ENCODE measurements around the gene EML4.

EML4 gene

DNA sequence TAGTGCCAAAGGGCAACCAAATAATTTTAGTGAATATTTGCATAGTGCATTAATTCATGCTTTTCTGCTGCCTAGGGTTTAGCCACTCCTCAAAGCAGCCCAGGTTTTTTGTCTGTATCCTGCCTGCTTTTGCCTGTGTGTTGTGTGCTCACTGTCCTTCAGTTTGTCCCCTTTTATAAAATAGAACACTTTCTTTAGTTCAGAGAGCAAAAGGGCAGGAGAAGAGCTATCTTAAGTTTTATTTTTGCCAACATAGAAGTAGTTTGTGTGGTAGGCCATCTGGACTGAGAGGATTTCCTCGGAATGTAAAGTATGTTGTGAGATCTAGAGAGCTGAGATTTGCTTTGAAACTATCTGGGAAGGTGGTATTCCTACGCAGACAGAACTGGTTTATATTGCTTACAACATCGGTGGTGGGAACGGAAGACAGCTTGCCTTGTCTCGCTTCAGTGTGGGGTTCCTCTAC is 64.9 kb downstream of the EML4 start:
- peak overlapping the region; percentile 8 for H3K27ac Mint-ChIP-seq
- peaks cover 22% of the 10 kb centered on the region for H3K36me3 Mint-ChIP-seq
- peaks cover 83% of the 10 kb centered on the region for H3K4me1 Mint-ChIP-seq
- ATAC-seq: no peak
- H3K27me3 Mint-ChIP-seq: no peaks in the 10 kb centered on the region
- H3K4me3 Mint-ChIP-seq: no peak overlapping the region
- H3K9me3 Mint-ChIP-seq: no peaks in the 10 kb centered on the region

DNA sequence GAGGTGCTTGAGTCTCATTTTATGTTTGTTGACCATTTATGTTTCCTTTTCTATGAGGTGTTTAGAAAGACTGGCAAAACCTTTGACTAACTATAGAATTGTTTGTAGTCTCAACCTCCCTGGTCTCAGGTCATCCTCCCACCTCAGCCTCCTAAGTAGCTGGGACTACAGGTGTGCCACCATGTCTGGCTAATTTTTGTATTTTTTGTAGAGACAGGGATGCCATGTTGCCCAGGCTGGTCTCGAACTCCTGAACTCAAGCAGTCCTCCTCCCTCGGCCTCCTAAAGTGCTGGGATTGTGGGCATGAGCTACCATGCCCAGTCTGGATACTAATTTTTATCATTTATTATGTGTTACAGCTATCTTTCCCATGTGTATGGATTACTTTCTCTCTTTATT is 67.8 kb downstream of the EML4 start:
- Mint-ChIP-seq H3K4me3 (no peak overlapping the region), H3K27ac (peak overlapping the region; percentile 69), H3K36me3 (peaks cover 12% of the 10 kb centered on the region), H3K9me3 (no peaks in the 10 kb centered on the region), H3K27me3 (no peaks in the 10 kb centered on the region), H3K4me1 (peaks cover 87% of the 10 kb centered on the region)
- ATAC-seq: no peak

DNA sequence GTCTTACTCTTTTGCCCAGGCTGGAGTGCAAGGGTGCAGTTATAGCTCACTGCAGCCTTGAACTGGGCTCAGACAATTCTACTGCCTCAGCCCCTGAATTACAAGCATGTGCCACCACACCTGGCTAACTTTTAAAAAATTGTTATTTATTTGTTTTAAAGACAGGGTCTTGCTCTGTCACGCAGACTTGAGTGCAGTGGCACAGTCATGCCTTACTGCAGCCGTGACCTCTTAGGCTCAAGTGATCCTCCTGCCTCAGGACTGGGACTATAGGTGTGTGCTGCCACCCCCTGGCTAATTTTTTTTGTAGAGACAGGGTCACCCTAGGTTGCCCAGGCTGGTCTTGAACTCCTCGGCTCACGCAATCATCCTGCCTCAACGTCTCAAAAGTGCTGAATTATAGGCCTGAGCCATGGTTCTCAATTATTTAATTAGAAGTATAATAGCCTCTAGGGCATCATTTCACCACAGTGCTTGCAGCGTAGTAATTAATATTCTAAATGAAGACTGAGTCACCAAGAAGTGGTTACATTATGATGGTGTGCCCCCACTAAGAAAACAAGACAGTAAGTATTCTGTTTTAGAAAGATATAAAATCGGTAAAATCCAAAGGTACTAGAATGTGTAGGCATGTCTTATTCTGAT is 69.6 kb downstream of the EML4 start:
- H3K9me3 Mint-ChIP-seq: no peaks in the 10 kb centered on the region
- H3K4me3 Mint-ChIP-seq: no peak overlapping the region
- H3K36me3 Mint-ChIP-seq: peaks cover 18% of the 10 kb centered on the region
- ATAC-seq: peak; percentile 93
- H3K27ac Mint-ChIP-seq: peak overlapping the region; percentile 50
- H3K27me3 Mint-ChIP-seq: no peaks in the 10 kb centered on the region
- H3K4me1 Mint-ChIP-seq: peaks cover 89% of the 10 kb centered on the region

DNA sequence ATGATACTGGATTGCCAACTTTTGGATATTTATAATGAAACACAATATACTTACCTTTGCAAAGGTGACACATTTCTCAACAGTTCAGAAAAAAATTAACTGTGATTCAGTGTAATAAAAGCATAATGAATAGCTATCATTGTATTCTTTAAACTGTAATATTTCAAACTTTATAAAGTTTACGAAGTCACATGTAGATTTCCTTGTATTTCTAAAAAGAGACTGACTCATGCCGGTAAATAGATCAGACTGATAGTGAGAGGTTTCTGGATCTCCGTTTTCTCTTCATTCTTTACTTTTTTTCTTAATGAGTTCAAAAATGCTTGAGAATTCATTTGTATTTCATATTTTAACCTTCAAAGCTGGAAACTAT is 70.1 kb downstream of the EML4 start:
- Mint-ChIP-seq H3K27ac (peak overlapping the region; percentile 22), H3K4me1 (peaks cover 88% of the 10 kb centered on the region), H3K36me3 (peaks cover 18% of the 10 kb centered on the region), H3K9me3 (no peaks in the 10 kb centered on the region), H3K4me3 (no peak overlapping the region), H3K27me3 (no peaks in the 10 kb centered on the region)
- no peak for ATAC-seq

DNA sequence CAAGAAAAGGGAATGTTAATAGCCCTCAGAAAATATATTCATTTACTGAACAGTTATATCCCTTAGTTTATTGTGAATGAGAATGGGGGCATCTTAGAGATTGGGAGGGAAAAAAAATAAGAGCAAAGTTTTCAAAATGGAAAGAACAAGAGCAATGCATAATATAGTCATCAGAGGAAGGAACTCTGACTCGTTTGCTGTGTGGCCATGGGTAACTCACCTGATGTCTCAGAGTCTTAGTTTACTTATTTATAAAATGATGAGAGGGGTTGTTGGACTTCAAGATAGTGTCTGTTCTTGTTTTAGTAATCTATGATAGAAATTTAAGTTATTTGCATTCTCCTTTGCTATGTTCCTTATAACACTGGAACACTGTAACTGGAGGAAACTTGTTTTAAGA is 70.7 kb downstream of the EML4 start:
- no peak for ATAC-seq
- Mint-ChIP-seq H3K9me3 (no peaks in the 10 kb centered on the region), H3K4me3 (no peak overlapping the region), H3K27ac (peak overlapping the region; percentile 22), H3K4me1 (peaks cover 89% of the 10 kb centered on the region), H3K36me3 (peaks cover 18% of the 10 kb centered on the region), H3K27me3 (no peaks in the 10 kb centered on the region)

DNA sequence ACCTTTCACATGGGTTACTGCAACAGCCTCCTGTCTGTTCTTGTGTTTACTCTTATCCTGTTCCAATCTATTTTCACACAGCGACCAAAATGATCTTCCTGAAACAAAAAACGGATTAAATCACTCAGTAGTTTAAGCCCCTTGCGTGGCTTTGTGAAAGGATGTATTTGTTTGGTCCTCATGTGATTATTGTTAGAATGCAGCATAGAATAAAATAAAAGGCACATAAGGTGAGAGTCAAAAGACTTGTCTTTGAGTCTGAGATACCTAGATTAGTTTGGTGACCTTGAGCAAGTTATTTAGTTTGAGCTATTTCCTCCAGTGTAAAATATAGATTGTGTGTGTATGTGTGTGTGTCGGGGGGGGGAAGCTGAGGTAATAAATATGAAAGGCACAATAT is 72.4 kb downstream of the EML4 start:
- H3K4me3 Mint-ChIP-seq: no peak overlapping the region
- H3K27ac Mint-ChIP-seq: peak overlapping the region; percentile 68
- peaks cover 73% of the 10 kb centered on the region for H3K4me1 Mint-ChIP-seq
- ATAC-seq: no peak
- no peaks in the 10 kb centered on the region for H3K27me3 Mint-ChIP-seq
- H3K9me3 Mint-ChIP-seq: no peaks in the 10 kb centered on the region
- H3K36me3 Mint-ChIP-seq: peaks cover 23% of the 10 kb centered on the region

DNA sequence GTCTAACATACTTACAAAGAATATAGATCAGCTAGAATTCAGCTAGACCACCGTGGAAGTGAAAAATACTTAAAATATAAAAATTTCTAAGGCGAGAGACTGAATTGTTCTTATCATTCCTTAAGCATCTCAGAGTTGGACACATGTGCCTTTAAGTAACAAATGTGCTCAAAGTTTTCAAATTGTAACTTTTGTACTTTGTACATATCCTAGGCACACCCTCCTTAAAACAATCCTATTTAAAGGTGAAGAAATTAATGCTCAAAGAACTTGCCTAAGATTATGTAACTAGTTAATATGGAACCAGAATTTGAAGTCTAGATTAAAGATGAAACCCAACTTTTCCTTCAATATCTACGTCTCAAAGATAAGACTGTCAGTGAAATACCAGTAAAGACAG is 74.1 kb downstream of the EML4 start:
- H3K27me3 Mint-ChIP-seq: no peaks in the 10 kb centered on the region
- no peak for ATAC-seq
- no peak overlapping the region for H3K27ac Mint-ChIP-seq
- peaks cover 60% of the 10 kb centered on the region for H3K4me1 Mint-ChIP-seq
- no peaks in the 10 kb centered on the region for H3K9me3 Mint-ChIP-seq
- peaks cover 28% of the 10 kb centered on the region for H3K36me3 Mint-ChIP-seq
- H3K4me3 Mint-ChIP-seq: no peak overlapping the region

DNA sequence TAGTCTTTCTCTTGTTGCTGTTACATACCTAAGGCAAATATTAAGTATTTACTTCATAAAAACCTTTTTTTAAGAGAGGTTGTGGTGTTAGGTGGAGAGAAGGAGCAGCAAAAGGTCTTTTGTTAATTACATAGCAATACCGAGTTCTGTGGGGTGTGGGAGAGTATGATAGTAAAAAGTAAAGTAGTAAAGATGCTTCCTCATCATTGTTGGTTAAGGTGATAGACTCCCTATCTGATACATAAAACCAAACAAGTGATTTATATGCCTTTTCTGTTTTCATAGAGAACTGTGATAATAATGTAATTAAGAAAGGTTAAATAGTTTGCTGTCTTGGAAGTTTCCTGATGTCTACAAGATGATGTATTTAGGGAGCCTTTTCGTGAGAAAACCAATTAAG is 75.4 kb downstream of the EML4 start:
- peak overlapping the region; percentile 67 for H3K27ac Mint-ChIP-seq
- H3K9me3 Mint-ChIP-seq: no peaks in the 10 kb centered on the region
- peaks cover 49% of the 10 kb centered on the region for H3K4me1 Mint-ChIP-seq
- H3K36me3 Mint-ChIP-seq: peaks cover 28% of the 10 kb centered on the region
- H3K27me3 Mint-ChIP-seq: no peaks in the 10 kb centered on the region
- ATAC-seq: no peak
- no peak overlapping the region for H3K4me3 Mint-ChIP-seq

DNA sequence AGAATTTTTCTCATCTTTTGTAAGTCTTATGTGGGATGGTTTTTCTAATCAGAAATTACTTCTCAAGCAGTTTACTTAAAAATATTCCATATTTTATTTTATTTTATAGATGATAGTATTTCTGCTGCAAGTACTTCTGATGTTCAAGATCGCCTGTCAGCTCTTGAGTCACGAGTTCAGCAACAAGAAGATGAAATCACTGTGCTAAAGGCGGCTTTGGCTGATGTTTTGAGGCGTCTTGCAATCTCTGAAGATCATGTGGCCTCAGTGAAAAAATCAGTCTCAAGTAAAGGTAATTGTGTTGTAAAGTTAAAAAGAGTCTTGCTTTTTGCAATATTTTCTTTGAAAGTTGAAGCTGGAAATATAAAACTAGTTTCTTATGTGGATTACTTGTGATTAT is 76.2 kb downstream of the EML4 start:
- ATAC-seq: no peak
- Mint-ChIP-seq H3K27me3 (no peaks in the 10 kb centered on the region), H3K9me3 (no peaks in the 10 kb centered on the region), H3K4me3 (no peak overlapping the region), H3K4me1 (peaks cover 40% of the 10 kb centered on the region), H3K36me3 (peaks cover 33% of the 10 kb centered on the region), H3K27ac (no peak overlapping the region)

DNA sequence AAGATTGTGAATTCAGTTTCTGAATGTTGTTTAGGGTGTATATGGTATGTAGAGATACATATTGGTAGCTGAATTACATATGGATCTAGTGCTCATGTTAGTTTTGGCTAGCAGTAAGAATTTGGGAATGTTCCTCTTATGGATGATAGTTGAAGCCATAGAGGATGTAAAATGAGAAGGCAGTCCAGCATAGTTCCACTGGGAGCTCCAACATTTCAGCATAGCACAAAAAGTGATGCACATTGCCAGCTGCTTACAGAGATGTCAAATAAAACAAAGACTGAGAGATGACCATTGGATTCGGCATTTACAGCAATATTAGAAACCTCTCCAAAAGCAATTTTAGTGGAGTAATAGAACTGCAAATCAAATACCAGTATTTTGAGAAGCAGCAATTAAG is 77.4 kb downstream of the EML4 start:
- no peak for ATAC-seq
- no peak overlapping the region for H3K4me3 Mint-ChIP-seq
- no peaks in the 10 kb centered on the region for H3K9me3 Mint-ChIP-seq
- peak overlapping the region; percentile 27 for H3K27ac Mint-ChIP-seq
- H3K36me3 Mint-ChIP-seq: peaks cover 35% of the 10 kb centered on the region
- no peaks in the 10 kb centered on the region for H3K27me3 Mint-ChIP-seq
- H3K4me1 Mint-ChIP-seq: peaks cover 35% of the 10 kb centered on the region

DNA sequence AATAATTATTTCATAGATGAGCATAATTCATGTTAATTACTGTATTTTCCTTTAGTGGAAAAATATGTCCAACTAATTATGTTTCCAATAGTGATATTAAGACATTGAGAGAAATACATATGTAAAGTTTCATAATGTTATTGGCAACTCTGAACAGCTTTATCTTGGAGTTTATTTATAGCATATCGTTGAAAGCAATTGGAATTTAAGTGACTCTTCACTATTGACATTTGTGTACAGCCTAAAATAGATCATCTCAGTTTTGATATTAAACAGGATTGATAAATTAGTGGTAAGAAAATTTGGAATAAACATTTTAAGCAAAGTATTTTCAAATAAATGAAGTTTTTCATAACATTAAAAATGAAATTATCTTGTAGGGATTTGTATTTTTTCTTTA is 79.7 kb downstream of the EML4 start:
- Mint-ChIP-seq H3K4me1 (peaks cover 38% of the 10 kb centered on the region), H3K4me3 (no peak overlapping the region), H3K36me3 (peaks cover 49% of the 10 kb centered on the region), H3K9me3 (no peaks in the 10 kb centered on the region), H3K27ac (no peak overlapping the region), H3K27me3 (no peaks in the 10 kb centered on the region)
- ATAC-seq: no peak

DNA sequence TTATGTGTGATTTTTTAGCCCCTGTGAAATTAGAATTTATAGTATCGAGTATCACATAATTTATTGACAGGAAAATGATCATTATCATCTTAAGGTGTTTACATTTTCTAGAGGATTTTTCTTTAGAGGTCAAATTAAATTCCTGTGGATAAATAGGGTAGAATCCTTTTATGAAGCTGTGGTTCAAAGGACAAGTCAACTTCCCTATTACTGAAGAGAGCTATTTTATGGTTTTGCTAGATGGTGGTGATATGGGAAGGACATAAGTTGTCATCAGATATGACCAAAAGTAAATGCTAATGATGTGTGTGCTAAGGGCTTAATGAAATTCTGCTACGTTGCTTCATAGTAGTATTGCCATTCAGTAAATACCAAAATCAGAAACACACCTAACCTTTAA is 80.1 kb downstream of the EML4 start:
- H3K4me1 Mint-ChIP-seq: peaks cover 39% of the 10 kb centered on the region
- no peak overlapping the region for H3K4me3 Mint-ChIP-seq
- H3K27me3 Mint-ChIP-seq: no peaks in the 10 kb centered on the region

DNA sequence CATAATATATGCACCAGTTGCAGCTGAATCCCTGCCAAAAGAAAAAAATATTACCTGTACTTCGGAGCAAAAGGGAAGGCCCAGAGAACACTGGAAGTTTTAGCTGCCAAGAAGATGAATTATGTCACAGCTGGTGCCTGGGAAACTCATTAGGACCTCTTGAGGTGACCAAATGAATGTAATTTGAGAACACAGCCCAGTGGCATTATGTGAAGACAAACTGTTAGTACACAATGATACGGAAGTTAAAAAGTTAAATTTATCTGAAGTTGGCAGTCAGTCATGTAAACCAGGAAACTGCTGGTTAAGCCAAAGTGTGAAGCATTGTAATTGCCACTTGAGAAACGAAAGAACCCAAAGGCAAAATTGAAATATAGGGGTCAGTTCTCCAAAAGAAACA is 80.7 kb downstream of the EML4 start:
- Mint-ChIP-seq H3K27ac (no peak overlapping the region), H3K4me3 (no peak overlapping the region), H3K27me3 (no peaks in the 10 kb centered on the region), H3K36me3 (peaks cover 60% of the 10 kb centered on the region), H3K9me3 (no peaks in the 10 kb centered on the region), H3K4me1 (peaks cover 39% of the 10 kb centered on the region)
- ATAC-seq: no peak

More for the DNA sequence above, 80.1 kb downstream of the EML4 start:
- no peak overlapping the region for H3K27ac Mint-ChIP-seq
- peaks cover 54% of the 10 kb centered on the region for H3K36me3 Mint-ChIP-seq
- H3K9me3 Mint-ChIP-seq: no peaks in the 10 kb centered on the region
- no peak for ATAC-seq

DNA sequence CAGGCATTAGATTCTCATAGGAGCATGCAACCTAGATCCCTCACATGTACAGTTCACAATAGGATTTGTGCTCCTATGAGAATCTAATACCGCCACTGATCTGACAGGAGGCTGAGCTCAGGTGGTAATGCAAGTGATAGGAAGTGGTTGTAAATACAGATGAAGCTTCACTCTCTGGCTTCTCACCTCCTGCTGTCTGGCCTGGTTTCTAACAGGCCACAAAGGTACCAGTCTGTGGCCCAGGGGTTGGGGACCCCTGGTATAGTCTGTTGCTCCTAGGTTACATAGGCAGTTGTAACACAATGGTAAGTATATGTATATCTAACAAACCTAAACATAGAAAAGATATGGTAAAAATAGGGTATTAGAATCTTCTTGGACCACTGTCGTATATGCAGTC is 81.8 kb downstream of the EML4 start:
- no peak for ATAC-seq
- Mint-ChIP-seq H3K27ac (no peak overlapping the region), H3K4me3 (no peak overlapping the region), H3K9me3 (no peaks in the 10 kb centered on the region), H3K27me3 (no peaks in the 10 kb centered on the region), H3K4me1 (peaks cover 50% of the 10 kb centered on the region), H3K36me3 (peaks cover 63% of the 10 kb centered on the region)

DNA sequence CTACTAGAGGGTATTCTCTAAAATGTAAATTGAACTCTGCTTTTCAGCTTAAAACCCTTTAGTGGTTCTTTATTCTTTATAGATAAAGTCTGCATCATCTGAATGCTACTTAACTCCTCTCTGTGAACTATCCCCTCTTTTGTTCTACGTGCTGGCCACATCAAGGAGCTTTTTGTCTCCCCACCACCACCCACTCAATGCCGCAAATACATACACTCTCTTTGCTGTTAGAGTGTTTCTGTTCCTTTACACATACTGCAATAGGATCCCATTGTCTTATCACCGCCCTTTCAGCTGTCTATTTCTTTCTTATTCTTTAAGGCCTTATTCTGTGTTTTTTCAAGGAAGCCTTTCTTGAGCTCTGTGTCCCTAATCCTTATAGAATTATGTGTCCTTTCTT is 83.3 kb downstream of the EML4 start:
- H3K4me1 Mint-ChIP-seq: peaks cover 65% of the 10 kb centered on the region
- no peak overlapping the region for H3K4me3 Mint-ChIP-seq
- ATAC-seq: no peak
- peaks cover 48% of the 10 kb centered on the region for H3K36me3 Mint-ChIP-seq
- H3K9me3 Mint-ChIP-seq: no peaks in the 10 kb centered on the region
- no peaks in the 10 kb centered on the region for H3K27me3 Mint-ChIP-seq
- H3K27ac Mint-ChIP-seq: peak overlapping the region; percentile 81

DNA sequence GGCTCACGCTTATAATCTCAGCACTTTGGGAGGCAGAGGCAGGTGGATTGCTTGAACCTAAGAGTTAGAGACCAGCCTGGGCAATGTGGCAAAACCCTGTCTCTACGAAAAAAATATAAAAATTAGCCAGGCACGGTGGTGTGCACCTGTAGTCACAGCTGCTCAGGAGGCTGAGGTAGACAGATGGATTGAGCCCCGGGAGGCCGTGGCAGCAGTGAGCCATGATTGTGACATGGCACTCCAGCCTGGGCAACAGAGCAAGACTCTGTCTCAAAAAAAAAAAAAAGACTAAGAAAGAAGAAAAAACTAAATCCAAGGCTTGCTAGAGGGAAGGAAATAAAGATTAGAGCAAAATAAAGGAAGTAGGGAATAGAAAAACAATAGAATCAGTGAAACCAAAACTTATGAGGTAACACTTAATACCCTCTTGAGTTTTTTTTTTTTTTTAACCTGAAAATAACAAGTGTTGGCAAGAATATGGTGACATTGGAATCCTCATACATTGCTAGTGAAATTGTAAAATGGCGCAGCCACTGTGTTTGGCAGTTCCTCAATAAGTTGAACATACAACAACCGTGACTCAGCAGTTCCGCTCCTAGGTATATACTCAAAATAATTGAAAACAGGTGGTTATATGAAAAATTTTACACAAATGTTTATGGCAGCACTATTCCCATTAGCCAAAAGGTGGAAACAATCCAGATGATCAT is 85.2 kb downstream of the EML4 start:
- no peak for ATAC-seq
- Mint-ChIP-seq H3K27ac (peak overlapping the region; percentile 81), H3K4me3 (no peak overlapping the region), H3K4me1 (peaks cover 65% of the 10 kb centered on the region), H3K27me3 (no peaks in the 10 kb centered on the region), H3K36me3 (peaks cover 47% of the 10 kb centered on the region), H3K9me3 (no peaks in the 10 kb centered on the region)

All from stimulated activated memory B cell treated with anti-CD40 and anti-IgM and Interleukin-4, amounts not matched to agents 10 μg/mL and 1 μg/mL and 100 μg/mL, for 72 hours (primary cell).